Cardiac septum (tissue), 1 donor: ENCODE data around the gene RGS9. TPM values are rescaled to one million over a fixed set of nuclear protein-coding genes. Genes with fewer than 3 reads are reported as not detected.

Source experiments
- DNase-seq: peaks from one replicate; pipeline ENCODE4 v3.0.0-alpha.2; 2020; ENCODE audit warnings: low spot score
- intact Hi-C: fragments of 100-400 bp; cut with DNase I; formaldehyde crosslinking; loops from one replicate; pipeline ENCODE4 v1.14.0; 2022
- total RNA-seq: library from RNA; stranded (reverse); fragmentation: NEBNext Ultra II Directional; extraction: Animal tissue kit (Norgen Biotek cat#: 25700); gene quantifications from one replicate; pipeline ENCODE4 v1.2.1, GENCODE V29; 2021
- donor health status: DM: no; HTN: no; CAD: no.

Gene RGS9
- total RNA-seq, 1 donor from 2014 or later: 0.38 TPM

GRCh38 chr17:65231086-65231485 lies 93.9 kb downstream of the RGS9 start:
- intact Hi-C loops: loop anchor here (5.0 kb wide), 1 partner anchor 936 kb away; no protein-coding TSS in a partner anchor
- DNase-seq: no peak

GRCh38 chr17:65231662-65232335 lies 94.6 kb downstream of the RGS9 start:
- DNase-seq: no peak

GRCh38 chr17:65235284-65235683 lies 98.1 kb downstream of the RGS9 start:
- DNase-seq: no peak
- intact Hi-C loops: no loop called here

More at GRCh38 chr17:65231662-65232335, 94.6 kb downstream of the RGS9 start:
- intact Hi-C loops: loop anchor here (5.0 kb wide), 1 partner anchor 936 kb away; no protein-coding TSS in a partner anchor

GRCh38 chr17:65236321-65236720 lies 99.2 kb downstream of the RGS9 start:
- intact Hi-C loops: no loop called here
- no peak for DNase-seq

GRCh38 chr17:65243838-65244625 lies 106.9 kb downstream of the RGS9 start:
- intact Hi-C loops: no loop called here
- no peak for DNase-seq

- intact Hi-C loops: no loop called here
- DNase-seq: no peak
Measured at GRCh38 chr17:65246252-65246651, 109.1 kb downstream of the RGS9 start.

- intact Hi-C loops: no loop called here
- no peak for DNase-seq
Measured at GRCh38 chr17:65249774-65250173, 112.6 kb downstream of the RGS9 start.

- DNase-seq: no peak
- intact Hi-C loops: no loop called here
Measured at GRCh38 chr17:65254166-65254565, 117.0 kb downstream of the RGS9 start.

- intact Hi-C loops: no loop called here
Measured at GRCh38 chr17:65259281-65259680, 122.1 kb downstream of the RGS9 start.

GRCh38 chr17:65259696-65260485 lies 122.7 kb downstream of the RGS9 start:
- DNase-seq: no peak
- intact Hi-C loops: no loop called here

More at GRCh38 chr17:65259281-65259680, 122.1 kb downstream of the RGS9 start:
- no peak for DNase-seq

- no peak for DNase-seq
- intact Hi-C loops: no loop called here
Measured at GRCh38 chr17:65260626-65261025, 123.5 kb downstream of the RGS9 start.

GRCh38 chr17:65261152-65261551 lies 124.0 kb downstream of the RGS9 start:
- DNase-seq: no peak
- intact Hi-C loops: no loop called here

GRCh38 chr17:65261682-65262636 lies 124.8 kb downstream of the RGS9 start:
- intact Hi-C loops: no loop called here
- no peak for DNase-seq

- intact Hi-C loops: no loop called here
- DNase-seq: no peak
Measured at GRCh38 chr17:65265276-65265675, 128.1 kb downstream of the RGS9 start.

- intact Hi-C loops: no loop called here
- no peak for DNase-seq
Measured at GRCh38 chr17:65268832-65269231, 131.7 kb downstream of the RGS9 start.

GRCh38 chr17:65270499-65271253 lies 133.5 kb downstream of the RGS9 start:
- DNase-seq: no peak
- intact Hi-C loops: no loop called here

GRCh38 chr17:65271296-65271695 lies 134.1 kb downstream of the RGS9 start:
- intact Hi-C loops: no loop called here

More at GRCh38 chr17:65271296-65271695, 134.1 kb downstream of the RGS9 start:
- DNase-seq: no peak
